COLO668 (cell line): Measurements from ENCODE around the gene TMEM218.

ENCODE experiments used
- DNase-seq: peaks from one replicate; lab custom pipeline; 2025; ENCODE audit not compliant: unreplicated experiment; lab: John Stamatoyannopoulos, UW

The TMEM218 gene

GRCh38 chr11:125111343-125112207 lies at the start of gene TMEM218:
Gene TMEM218 (minus strand): TSS chr11:125111626. CDS start chr11:125102241, 9,385 bp downstream.
- peak; percentile 96 for DNase-seq

DNA sequence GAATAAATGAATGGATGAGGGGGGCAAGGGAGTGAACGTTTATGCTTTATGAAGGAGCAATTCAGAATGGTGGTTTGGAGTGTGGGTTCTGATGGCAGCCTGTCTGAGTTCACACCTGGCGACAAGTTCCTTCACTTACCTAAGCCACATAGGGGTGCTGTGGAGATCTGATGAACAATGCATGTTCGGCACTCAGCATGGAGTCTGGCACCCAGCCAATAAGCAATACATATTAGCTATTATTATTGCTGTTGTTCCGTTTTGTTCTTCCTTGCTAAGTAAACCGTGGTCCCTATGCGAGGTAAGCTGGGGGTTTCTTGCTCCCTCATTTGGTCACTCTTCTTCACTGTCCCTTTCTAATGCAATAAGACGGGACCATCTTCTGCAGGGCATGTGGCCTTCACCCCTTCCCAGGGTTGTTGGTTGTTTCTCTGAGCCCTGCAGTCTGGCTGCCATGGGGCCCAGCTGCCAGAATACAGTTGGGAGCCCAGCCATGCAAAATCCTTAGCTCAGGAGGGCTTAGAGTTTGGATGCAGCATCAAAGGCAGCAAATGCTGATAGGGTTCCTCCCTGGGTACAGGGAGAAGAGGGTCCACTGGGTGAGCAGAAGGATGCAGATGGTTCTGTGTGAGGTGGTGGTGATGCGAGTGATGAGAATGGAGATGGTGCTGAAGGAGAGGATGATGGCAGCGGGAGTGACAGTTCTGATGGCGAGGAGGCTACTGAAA lies 46.7 kb upstream of the TMEM218 start:
- peak; percentile 5 for DNase-seq

- no peak for DNase-seq
Measured at GRCh38 chr11:125157118-125157733, 45.8 kb upstream of the TMEM218 start.

DNA sequence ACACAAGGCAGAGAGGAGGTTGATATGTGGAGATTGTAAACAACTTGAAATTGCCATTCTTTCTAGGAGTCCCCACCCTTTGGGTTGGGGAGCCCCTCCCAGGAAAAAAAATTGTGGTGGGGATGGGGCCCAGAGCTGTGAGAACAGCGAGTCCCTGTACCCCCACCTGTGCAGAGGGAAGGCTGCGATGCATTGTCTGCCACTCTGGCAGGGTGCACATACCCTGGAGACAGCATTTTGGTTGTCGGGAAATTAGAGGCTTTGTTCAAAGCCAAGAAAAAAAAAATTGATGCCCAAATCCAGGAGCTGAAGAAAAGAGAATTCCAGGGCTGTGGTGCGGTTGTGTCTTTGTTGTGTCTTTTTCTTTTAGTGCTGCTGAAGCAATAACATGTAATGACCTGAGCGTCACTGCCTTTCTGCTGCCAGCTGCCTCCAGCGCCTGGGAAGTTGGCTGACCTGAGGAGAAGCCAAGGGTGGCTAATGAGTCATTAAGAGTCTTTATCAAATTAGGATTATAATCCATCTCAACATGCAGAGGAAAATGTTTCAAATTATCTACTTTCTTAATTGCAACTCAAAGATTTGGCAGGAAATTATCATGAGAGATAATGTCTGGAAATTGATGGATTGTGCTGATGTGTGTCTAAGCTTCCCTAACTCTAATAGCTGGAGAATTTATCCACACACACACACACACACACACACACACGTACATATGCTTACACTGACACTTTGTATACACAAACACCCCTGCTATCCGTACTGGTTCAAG lies 45.1 kb upstream of the TMEM218 start:
- DNase-seq = no peak

DNA sequence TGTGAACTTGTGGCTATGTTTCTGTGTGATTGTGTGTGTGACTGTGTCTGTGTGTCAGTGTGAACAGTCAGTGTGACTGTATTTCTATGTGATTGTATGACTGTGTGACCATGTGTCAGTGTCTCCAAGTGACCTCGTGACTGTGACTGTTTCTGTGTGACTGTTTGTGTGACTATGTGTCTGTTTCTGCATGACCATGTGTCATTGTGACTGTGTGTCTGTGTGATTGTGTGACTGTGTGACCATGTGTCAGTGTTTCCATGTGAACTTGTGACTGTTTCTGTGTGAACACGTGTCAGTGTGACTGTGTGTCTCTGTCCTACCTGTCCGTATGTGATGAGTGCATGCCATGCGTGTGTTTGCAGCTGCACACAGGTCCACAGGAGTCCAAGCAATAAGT lies 44.3 kb upstream of the TMEM218 start:
- no peak for DNase-seq

GRCh38 chr11:125155100-125155444 lies 43.6 kb upstream of the TMEM218 start:
- DNase-seq = no peak

DNA sequence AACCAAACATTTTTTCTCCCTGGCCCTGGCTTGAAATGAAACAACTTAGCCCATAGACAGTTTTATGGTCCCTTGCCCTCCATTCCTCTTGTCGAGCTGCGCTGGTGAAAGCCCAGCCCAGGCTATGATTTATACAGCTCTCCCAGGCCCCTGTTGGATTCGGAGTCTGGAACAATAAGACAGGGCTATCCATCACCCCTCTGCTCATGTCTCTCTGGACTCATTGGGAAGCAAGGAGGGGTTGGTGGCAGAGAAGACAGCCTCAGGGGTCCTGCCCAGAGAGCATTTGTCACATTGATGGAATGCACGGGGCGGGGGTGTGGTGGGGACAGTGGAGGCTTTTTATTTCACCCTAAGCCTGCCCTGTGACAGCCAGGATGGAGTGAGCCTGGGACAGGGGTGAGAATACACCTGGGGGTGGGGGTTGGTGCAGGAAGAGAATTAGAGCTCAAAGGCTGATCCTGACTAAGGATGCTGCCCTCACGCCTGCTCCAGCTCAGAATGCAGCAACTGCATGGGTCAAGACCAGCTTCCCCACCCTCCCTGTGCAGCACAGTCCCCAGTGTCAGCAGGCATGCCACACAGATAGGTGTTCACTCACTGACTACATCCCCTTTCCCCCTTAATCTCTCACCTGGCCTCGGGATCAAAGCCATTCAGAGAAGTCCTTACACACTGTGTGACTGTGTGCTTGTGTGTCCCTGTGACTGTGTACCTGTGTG lies 43.1 kb upstream of the TMEM218 start:
- no peak for DNase-seq

GRCh38 chr11:125153837-125154236 lies 42.4 kb upstream of the TMEM218 start:
- DNase-seq = no peak

DNA sequence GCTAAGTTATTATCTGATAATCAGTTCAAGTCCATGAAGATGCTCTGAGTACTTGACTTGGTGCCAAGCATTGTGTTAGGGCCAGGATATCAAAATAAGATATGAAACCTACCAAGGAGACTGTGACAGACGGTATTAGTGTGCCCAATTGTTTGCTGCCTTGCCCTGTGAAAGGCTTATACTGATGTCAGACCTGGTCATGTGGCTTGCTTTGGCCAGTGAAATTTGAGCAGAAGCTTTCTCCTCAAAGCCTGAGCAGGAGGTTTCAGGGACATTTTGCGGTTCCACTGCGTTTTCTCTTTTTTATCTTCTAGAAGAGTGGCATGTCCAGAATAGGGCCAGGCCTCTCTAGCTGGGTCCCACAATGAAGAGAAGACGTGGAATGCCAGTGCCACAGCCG lies 37.3 kb upstream of the TMEM218 start:
- DNase-seq = no peak

DNA sequence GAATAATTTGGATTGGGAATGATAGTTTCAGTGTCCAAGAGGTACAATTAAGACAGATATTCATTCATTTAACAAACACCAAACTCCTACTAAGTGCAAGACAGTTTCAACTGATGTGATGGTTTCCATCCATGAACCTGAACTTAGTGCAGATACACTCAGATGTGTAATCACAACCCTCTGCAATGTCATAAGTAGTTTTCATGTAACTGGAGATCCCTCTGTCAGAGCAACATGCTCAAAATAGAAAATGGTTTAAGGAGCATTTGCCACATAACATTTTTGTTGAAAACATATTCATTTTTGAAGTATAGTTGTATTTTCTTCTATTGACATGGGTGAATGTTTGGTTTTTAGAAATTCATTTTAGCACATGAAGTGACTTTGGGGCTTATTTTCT lies 36.6 kb upstream of the TMEM218 start:
- DNase-seq = no peak

DNA sequence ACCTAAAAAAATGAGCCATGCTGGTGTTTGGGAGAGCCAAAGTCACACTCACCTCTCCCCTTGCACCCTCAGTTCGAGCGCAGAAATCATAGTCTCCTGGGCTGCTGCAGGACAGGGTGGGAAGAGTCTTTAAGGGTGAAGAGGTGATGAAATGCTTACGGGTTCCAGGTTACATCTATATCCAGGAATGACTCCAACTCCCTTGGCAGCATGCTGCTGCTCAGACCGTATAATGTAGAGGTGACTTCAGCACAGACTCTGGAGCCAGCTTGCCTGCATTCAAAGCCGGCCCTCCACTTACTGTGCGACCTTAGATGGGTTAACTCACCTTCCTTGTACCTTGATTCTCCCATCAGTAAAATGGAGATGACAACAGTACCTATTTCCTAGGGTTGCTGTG lies 35.9 kb upstream of the TMEM218 start:
- DNase-seq = no peak

- no peak for DNase-seq
Measured at GRCh38 chr11:125146232-125146631, 34.8 kb upstream of the TMEM218 start.

- DNase-seq = no peak
Measured at GRCh38 chr11:125141686-125142535, 30.5 kb upstream of the TMEM218 start.

GRCh38 chr11:125141178-125141577 lies 29.8 kb upstream of the TMEM218 start:
- DNase-seq = no peak

- DNase-seq = no peak
Measured at GRCh38 chr11:125140233-125140632, 28.8 kb upstream of the TMEM218 start.

- no peak for DNase-seq
Measured at GRCh38 chr11:125139778-125140177, 28.4 kb upstream of the TMEM218 start.

- no peak for DNase-seq
Measured at GRCh38 chr11:125138966-125139365, 27.5 kb upstream of the TMEM218 start.

GRCh38 chr11:125136001-125136400 lies 24.6 kb upstream of the TMEM218 start:
- DNase-seq = no peak

DNA sequence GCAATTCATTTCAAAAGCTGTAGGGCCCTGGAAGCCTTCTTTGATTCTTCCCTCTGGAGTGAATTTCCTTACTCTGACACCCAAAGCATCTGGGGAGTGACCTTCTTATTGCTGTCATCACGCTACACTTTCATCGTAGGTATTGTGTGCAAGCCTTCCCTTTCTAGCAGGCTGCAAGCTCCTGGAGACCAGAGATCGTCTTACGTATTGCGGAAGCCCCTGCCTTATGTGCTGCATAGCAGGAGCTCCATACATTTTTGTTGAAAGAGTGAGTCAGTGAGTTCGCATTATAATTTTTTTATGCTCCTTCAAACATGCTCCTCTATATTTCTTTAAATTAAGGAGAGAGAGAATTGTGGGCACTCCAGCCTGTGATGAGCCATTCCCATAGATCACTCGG lies 21.2 kb upstream of the TMEM218 start:
- no peak for DNase-seq

GRCh38 chr11:125132071-125132470 lies 20.6 kb upstream of the TMEM218 start:
- DNase-seq = no peak
